Posterior cingulate gyrus (tissue), 11 donors: ENCODE results near the gene DR1.
"Not testable (repeated sequence)": the region's sequence is repeated elsewhere in the genome, so short reads cannot be mapped to it uniquely, and the experiment has no call there.

Experiments used
- DNase-seq, 10 donors: peaks; one replicate each; pipeline versions ENCODE4 v3.0.0 to v3.0.0-alpha.2; 2020 to 2021; ENCODE audit warnings: mixed read lengths in 3 of 10
- intact Hi-C: fragments of 100-400 bp; cut with DNase I; formaldehyde crosslinking; loops from one replicate; pipeline ENCODE4 v1.15.1; 2023

The DR1 gene

GRCh38 chr1:93374334-93375106 lies 28.8 kb downstream of the DR1 start:
- DNase-seq, result peak in 1 of 10 donors; percentile 61
- intact Hi-C loops, result no loop called here

GRCh38 chr1:93384656-93385055 lies 38.9 kb downstream of the DR1 start:
- intact Hi-C loops, result no loop called here
- DNase-seq, result no peak

DNA sequence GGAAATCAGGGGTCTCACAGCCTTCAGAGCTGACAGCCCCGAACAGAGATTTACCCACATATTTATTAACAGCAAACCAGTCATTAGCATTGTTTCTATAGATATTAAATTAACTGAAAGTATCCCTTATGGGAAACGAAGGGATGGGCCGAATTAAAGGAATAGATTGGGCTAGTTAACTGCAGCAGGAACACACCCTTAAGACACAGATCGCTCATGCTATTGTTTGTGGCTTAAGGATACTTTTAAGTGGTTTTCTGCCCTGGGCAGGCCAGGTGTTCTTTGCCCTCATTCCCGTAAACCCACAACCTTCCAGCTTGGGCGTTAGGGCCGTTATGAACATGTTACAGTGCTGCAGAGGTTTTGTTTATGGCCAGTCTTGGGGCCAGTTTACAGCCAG lies 40.6 kb downstream of the DR1 start:
- intact Hi-C loops, DNase-seq: not testable (repeated sequence)

- DNase-seq, result no peak
- intact Hi-C loops, result no loop called here
These were observed 48.8 kb downstream of the DR1 start for GRCh38 chr1:93394514-93394913.

DNA sequence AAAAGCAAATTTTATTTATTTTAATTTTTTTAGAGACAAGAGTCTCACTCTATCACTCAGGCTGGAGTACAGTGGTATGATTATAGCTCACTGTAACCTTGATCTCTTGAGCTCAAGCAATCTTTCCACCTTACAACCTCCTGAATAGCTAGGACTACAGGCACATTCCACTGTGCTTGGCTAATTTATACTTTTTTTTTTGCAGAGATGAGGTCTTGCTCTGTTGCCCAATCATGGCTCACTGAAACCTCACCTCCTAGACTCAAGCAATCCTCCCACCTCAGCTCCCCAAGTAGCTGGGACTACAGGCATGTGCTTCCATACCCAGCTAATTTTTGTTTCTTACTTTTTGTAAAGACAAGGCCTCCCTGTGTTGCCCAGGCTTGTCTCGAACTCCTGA lies 49.5 kb downstream of the DR1 start:
- no peak for DNase-seq
- intact Hi-C loops, result no loop called here

DNA sequence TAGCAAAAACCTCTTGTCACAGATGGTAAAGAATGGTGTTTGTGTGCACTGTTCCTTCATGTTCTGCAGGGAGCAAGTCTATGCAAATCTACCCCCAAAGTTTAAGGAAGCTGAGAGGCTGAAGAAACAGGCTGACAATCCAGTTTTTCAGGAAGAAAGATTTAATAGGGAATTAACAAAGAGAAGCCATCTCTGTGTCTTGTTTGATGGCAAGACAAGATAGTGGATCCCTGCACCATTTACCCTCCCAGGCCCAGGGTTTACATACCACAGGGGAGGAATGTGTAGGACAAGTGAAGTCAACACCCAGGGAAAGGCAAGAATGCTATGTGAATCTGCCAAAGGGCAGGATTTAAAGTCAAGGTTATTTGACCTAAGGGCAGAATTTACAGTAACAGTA lies 54.1 kb downstream of the DR1 start:
- no peak for DNase-seq
- intact Hi-C loops, result no loop called here

DNA sequence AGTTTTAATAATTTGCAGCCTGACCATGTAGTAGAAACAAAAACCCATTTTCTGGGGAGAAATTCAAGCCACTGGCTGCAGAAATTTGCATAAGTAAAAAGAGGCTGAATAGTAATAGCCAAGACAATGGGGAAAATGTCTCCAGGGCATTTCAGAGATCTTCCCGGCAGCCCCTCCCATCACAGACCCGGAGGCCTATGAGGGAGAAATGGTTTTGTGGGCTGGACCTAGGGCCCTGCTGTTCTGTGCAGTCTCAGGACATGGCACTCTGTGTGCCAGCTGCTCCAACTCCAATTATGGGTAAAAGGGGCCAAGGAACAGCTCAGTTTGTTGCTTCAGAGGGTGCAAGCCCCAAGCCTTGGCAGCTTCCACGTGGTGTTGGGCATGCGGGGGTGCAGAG lies 62.5 kb downstream of the DR1 start:
- DNase-seq, result no peak
- intact Hi-C loops, result no loop called here

DNA sequence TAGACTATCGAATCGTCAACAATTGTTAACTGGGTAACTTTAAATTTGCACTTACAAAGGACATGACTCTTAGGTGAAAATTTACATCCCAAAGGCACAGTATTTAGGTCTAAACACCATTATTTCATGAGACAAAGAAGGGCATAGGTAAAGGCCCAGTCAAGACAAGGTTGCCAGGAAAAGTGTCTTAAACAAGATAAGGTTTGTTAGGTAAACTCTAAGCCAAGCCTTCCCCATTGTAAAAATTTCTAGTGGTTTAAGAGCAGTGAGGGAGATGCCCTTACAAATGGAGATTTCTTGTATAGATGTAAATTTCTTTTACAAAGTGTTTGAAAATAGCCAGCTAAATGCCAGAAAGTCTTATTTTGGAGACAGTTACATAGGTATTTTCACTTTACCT lies 65.3 kb downstream of the DR1 start:
- intact Hi-C loops, result no loop called here

GRCh38 chr1:93414749-93415148 lies 69.0 kb downstream of the DR1 start:
- no peak for DNase-seq
- intact Hi-C loops, result no loop called here

More for the DNA sequence above, 65.3 kb downstream of the DR1 start:
- no peak for DNase-seq

GRCh38 chr1:93415296-93415695 lies 69.6 kb downstream of the DR1 start:
- intact Hi-C loops, result no loop called here
- no peak for DNase-seq

DNA sequence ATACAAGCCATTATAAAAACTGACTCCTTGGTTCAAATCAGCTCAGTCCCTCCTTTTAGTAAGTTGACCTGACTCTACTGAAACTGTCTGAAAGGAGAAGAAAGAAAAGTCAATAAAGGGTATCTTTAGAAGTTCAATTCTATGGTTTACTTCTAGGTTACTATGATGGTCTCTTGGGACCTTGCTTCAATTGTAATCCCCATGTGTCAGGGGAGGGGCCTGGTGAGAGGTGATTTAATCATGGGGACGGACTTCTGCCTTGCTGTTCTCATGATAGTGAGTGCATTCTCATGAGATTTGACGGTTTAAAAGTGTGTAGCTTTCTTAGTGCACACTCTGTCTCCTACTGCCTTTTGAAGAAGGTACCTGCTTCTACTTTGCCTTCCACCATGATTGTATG lies 70.5 kb downstream of the DR1 start:
- intact Hi-C loops, result no loop called here
- DNase-seq, result no peak
